Neural progenitor cell (in vitro differentiated cells): ENCODE measurements around the gene RNF2. TPM values are rescaled to one million over a fixed set of nuclear protein-coding genes. Genes with fewer than 3 reads are reported as not detected.

Experiments
- DNase-seq: peaks from one replicate; pipeline ENCODE4 v3.0.0-alpha.2; 2016; ENCODE audit warnings: low spot score
- H2AFZ ChIP-seq: fragments of 200-600 bp; sonication (generic); replicated peaks from 2 replicates; pipeline ENCODE4 v1.6.1; 2016; ENCODE audit warnings: antibody characterized with exemption
- H3F3A ChIP-seq: fragments of 200-600 bp; sonication (generic); 2 replicates; pipeline ENCODE4 v1.6.1; 2016; ENCODE audit warnings: antibody characterized with exemption, low read depth
- H3K27ac ChIP-seq: fragments of 200-600 bp; sonication (generic); 2 replicates; pipeline ENCODE4 v1.5.1; 2016; ENCODE audit warnings: mild to moderate bottlenecking
- H3K27me3 ChIP-seq: fragments of 200-600 bp; sonication (generic); 2 replicates; pipeline ENCODE4 v1.6.1; 2016; ENCODE audit warnings: mild to moderate bottlenecking, moderate library complexity
- H3K36me3 ChIP-seq: fragments of 200-600 bp; sonication (generic); 2 replicates; pipeline ENCODE4 v1.5.1; 2016
- H3K4me1 ChIP-seq: fragments of 200-600 bp; sonication (generic); 2 replicates; pipeline ENCODE4 v1.6.1; 2016; ENCODE audit warnings: mixed run types
- H3K4me2 ChIP-seq: fragments of 200-600 bp; sonication (generic); 2 replicates; pipeline ENCODE4 v1.6.1; 2016
- H3K4me3 ChIP-seq: fragments of 200-600 bp; sonication (generic); 2 replicates; pipeline ENCODE4 v1.5.1; 2016
- H3K79me2 ChIP-seq: fragments of 200-600 bp; sonication (generic); 2 replicates; pipeline ENCODE4 v1.6.1; 2016; ENCODE audit warnings: low read depth
- H3K9ac ChIP-seq: fragments of 200-600 bp; sonication (generic); 2 replicates; pipeline ENCODE4 v1.6.1; 2016
- H3K9me3 ChIP-seq: fragments of 200-600 bp; sonication (generic); 2 replicates; pipeline ENCODE4 v1.5.1; 2016; ENCODE audit warnings: low read depth
- H4K20me1 ChIP-seq: fragments of 200-600 bp; sonication (generic); 2 replicates; pipeline ENCODE4 v1.6.1; 2016; ENCODE audit warnings: low read depth
- H3K27ac Mint-ChIP-seq: 3 replicates; pipeline ENCODE4 v1.8.0; 2021; ENCODE audit warnings: mixed read lengths
- H3K27me3 Mint-ChIP-seq: 2 replicates; pipeline ENCODE4 v1.8.0; 2022; ENCODE audit warnings: low read depth, mild to moderate bottlenecking, inconsistent platforms, moderate library complexity, mixed read lengths; ENCODE audit not compliant: insufficient read depth
- H3K36me3 Mint-ChIP-seq: 3 replicates; pipeline ENCODE4 v1.8.0; 2021; ENCODE audit warnings: mixed read lengths
- H3K4me1 Mint-ChIP-seq: 3 replicates; pipeline ENCODE4 v1.8.0; 2021; ENCODE audit warnings: mixed read lengths
- H3K4me3 Mint-ChIP-seq: 3 replicates; pipeline ENCODE4 v1.8.0; 2021; ENCODE audit warnings: mild to moderate bottlenecking, moderate library complexity, mixed read lengths
- H3K9me3 Mint-ChIP-seq: 3 replicates; pipeline ENCODE4 v1.8.0; 2020; ENCODE audit warnings: mixed read lengths
- EZH2 ChIP-seq: fragments of 200-600 bp; sonication (generic); IDR thresholded peaks from 2 replicates; pipeline ENCODE4 v1.6.1; 2017; ENCODE audit warnings: antibody characterized with exemption, mild to moderate bottlenecking, moderate library complexity
- EZH2phosphoT487 ChIP-seq: fragments of 200-600 bp; sonication (generic); IDR thresholded peaks from 2 replicates; pipeline ENCODE4 v1.6.1; 2017; ENCODE audit warnings: antibody characterized with exemption
- total RNA-seq: library from RNA; depleted of rRNA; stranded (reverse); fragments of >200 nt; gene quantifications from 2 replicates; pipeline ENCODE4 v1.2.3, GENCODE V29; 2015; ENCODE audit warnings: low replicate concordance
- TF ChIP-seq, protein P1 (sequence below): fragments of 200-600 bp; sonication (generic); IDR thresholded peaks from 2 replicates; pipeline ENCODE4 v1.5.1; 2017; ENCODE audit warnings: antibody characterized with exemption, mild to moderate bottlenecking

RNF2 gene
- total RNA-seq, 1 donor from 2014 or later: 81.2 TPM

DNA sequence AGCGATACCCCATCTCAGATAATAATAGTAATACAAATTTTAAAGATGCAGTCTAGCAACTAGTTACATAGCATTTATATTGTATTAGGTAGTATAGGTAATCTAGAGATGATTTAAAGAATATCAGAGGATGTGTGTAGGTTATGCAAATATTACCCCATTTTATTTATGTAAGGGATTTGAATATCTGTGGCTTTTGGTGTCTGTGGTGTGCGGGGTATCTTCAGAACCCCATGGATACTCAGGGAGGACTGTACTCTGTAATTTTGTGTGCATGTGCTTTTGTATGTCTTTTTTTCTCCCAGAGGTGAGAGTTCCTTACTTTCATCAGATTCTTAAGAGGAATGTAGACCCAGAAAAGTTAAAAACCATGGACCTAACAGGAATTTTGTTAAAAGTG lies 12.8 kb downstream of the RNF2 start:
- Histone ChIP-seq H3K79me2 (peaks cover 100% of the 10 kb centered on the region), H3K4me2 (no peak overlapping the region), H3K9me3 (no peaks in the 10 kb centered on the region), H4K20me1 (peaks cover 54% of the 10 kb centered on the region), H3K4me1 (peaks cover 14% of the 10 kb centered on the region), H3F3A (peaks cover 4% of the 10 kb centered on the region), H2AFZ (no peak overlapping the region), H3K36me3 (no peaks in the 10 kb centered on the region), H3K4me3 (no peak overlapping the region), H3K27me3 (no peaks in the 10 kb centered on the region), H3K9ac (no peak overlapping the region), H3K27ac (peak overlapping the region; percentile 7)
- no peak overlapping the region for H3K27ac Mint-ChIP-seq
- no peaks in the 10 kb centered on the region for H3K4me1 Mint-ChIP-seq
- DNase-seq: no peak
- peaks cover 62% of the 10 kb centered on the region for H3K9me3 Mint-ChIP-seq
- H3K4me3 Mint-ChIP-seq: no peak overlapping the region
- H3K27me3 Mint-ChIP-seq: peaks cover 2% of the 10 kb centered on the region
- peaks cover 51% of the 10 kb centered on the region for H3K36me3 Mint-ChIP-seq
- TF ChIP-seq EZH2 (no peak), EZH2phosphoT487 (no peak)
- TF ChIP-seq, protein P1, sequence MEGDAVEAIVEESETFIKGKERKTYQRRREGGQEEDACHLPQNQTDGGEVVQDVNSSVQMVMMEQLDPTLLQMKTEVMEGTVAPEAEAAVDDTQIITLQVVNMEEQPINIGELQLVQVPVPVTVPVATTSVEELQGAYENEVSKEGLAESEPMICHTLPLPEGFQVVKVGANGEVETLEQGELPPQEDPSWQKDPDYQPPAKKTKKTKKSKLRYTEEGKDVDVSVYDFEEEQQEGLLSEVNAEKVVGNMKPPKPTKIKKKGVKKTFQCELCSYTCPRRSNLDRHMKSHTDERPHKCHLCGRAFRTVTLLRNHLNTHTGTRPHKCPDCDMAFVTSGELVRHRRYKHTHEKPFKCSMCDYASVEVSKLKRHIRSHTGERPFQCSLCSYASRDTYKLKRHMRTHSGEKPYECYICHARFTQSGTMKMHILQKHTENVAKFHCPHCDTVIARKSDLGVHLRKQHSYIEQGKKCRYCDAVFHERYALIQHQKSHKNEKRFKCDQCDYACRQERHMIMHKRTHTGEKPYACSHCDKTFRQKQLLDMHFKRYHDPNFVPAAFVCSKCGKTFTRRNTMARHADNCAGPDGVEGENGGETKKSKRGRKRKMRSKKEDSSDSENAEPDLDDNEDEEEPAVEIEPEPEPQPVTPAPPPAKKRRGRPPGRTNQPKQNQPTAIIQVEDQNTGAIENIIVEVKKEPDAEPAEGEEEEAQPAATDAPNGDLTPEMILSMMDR: no peak

DNA sequence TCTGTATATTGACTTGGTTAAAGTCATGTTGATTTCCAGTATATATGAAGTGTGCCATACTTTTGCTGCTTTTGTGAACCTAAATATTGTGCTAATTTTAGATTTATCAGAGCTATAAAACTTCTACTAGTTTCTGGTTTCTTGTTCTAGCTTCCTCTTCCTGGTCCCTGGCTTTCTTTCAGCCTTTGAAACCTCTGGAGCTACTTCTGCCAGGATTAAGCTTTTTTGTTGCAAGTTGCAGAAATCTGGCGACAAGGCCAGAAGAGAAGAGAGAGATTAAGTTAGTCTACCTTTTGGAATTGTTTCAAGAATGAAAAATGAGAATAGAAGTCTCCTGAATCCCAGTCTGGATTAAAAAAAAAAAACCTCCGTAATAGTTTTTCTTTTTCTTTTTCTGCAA lies 13.5 kb downstream of the RNF2 start:
- Histone ChIP-seq H3K36me3 (no peaks in the 10 kb centered on the region), H3K27ac (peak overlapping the region; percentile 7), H3K79me2 (peaks cover 100% of the 10 kb centered on the region), H4K20me1 (peaks cover 57% of the 10 kb centered on the region), H3K4me3 (no peak overlapping the region), H3K4me2 (no peak overlapping the region), H3K27me3 (no peaks in the 10 kb centered on the region), H3K9me3 (no peaks in the 10 kb centered on the region), H3F3A (peaks cover 4% of the 10 kb centered on the region), H3K9ac (no peak overlapping the region), H2AFZ (no peak overlapping the region), H3K4me1 (peaks cover 14% of the 10 kb centered on the region)
- H3K27ac Mint-ChIP-seq: no peak overlapping the region
- H3K4me1 Mint-ChIP-seq: no peaks in the 10 kb centered on the region
- no peak for DNase-seq
- H3K27me3 Mint-ChIP-seq: peaks cover 2% of the 10 kb centered on the region
- peaks cover 64% of the 10 kb centered on the region for H3K9me3 Mint-ChIP-seq
- H3K36me3 Mint-ChIP-seq: peaks cover 51% of the 10 kb centered on the region
- H3K4me3 Mint-ChIP-seq: no peak overlapping the region
- no peak for TF ChIP-seq EZH2phosphoT487
- TF ChIP-seq, protein P1: no peak
- no peak for TF ChIP-seq EZH2

DNA sequence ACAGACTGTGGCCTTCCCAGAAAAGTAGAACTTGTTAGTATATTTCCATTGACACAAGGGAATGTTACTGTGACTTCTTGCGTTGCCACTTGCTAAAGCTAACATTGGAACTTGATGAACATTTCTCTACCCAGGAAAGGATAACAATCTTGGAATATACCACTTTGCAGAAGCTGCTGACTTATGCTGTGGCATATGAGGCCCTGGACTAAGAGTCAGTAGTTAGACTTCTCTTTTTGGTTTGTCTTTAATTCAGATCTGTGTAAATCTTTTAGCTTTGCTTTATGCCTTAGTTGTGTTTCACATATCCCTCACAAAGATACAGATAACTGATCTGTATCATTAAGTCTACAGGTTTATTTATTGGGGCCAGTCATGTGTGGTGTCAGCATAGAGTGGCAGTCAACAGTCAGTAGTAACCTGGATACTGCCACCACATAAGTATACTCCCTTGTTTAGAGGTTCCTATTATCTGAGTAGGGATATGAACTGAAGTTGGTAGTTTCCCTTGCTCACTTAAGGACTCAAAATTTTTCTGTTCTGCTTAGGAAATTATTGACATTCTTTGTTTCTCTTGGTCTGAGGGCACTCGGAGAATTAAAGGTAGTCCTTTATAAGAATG lies 14.7 kb downstream of the RNF2 start:
- Histone ChIP-seq H3K4me3 (no peak overlapping the region), H3K4me2 (no peak overlapping the region), H3K9me3 (no peaks in the 10 kb centered on the region), H3K27me3 (no peaks in the 10 kb centered on the region), H4K20me1 (peaks cover 69% of the 10 kb centered on the region), H3F3A (peaks cover 4% of the 10 kb centered on the region), H2AFZ (no peak overlapping the region), H3K36me3 (no peaks in the 10 kb centered on the region), H3K79me2 (peaks cover 100% of the 10 kb centered on the region), H3K4me1 (peaks cover 14% of the 10 kb centered on the region), H3K9ac (no peak overlapping the region), H3K27ac (no peak overlapping the region)
- Mint-ChIP-seq H3K27me3 (no peaks in the 10 kb centered on the region), H3K27ac (no peak overlapping the region), H3K9me3 (peaks cover 65% of the 10 kb centered on the region), H3K36me3 (peaks cover 57% of the 10 kb centered on the region), H3K4me3 (no peak overlapping the region), H3K4me1 (no peaks in the 10 kb centered on the region)
- no peak for TF ChIP-seq EZH2
- DNase-seq: no peak

DNA sequence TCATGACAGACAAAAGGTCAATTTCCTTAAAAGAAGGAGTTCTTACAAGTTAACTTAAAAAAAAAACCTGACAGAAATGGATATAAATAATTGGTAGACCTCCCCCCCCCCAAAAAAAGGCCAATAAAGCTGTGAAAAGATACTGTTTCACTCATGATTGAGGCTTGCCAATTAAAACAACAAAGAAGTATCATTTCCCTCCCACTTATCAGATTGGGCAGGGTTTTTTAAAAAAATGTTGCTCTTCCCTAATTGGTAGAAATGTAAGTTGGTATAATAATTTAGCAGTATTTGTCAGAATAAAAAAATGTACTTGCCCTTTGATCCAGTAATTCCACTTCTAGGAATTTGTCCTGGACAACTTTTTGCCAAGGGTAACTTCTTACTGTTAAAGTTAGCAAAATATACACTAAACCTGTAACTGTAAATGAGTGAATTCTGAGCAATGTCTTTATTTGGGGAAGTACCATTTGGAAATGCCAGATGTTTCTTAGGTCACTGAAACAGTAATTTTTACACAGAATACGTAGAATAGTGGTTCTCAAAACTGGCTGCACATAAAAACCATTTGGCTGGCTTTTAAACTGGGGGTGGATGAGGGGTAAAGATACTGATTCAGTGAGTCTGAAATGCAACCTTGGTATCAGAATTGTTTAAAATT lies 17.5 kb downstream of the RNF2 start:
- Histone ChIP-seq H3K36me3 (no peaks in the 10 kb centered on the region), H2AFZ (no peak overlapping the region), H3K9me3 (no peaks in the 10 kb centered on the region), H3K27me3 (no peaks in the 10 kb centered on the region), H3K79me2 (peaks cover 100% of the 10 kb centered on the region), H3K27ac (no peak overlapping the region), H3K9ac (no peak overlapping the region), H3K4me2 (no peak overlapping the region), H4K20me1 (peaks cover 72% of the 10 kb centered on the region), H3K4me3 (no peak overlapping the region), H3F3A (peaks cover 4% of the 10 kb centered on the region), H3K4me1 (peaks cover 10% of the 10 kb centered on the region)
- no peak overlapping the region for H3K27ac Mint-ChIP-seq
- peaks cover 74% of the 10 kb centered on the region for H3K9me3 Mint-ChIP-seq
- H3K36me3 Mint-ChIP-seq: peaks cover 69% of the 10 kb centered on the region
- peaks cover 2% of the 10 kb centered on the region for H3K27me3 Mint-ChIP-seq
- no peak for DNase-seq
- H3K4me1 Mint-ChIP-seq: no peaks in the 10 kb centered on the region
- H3K4me3 Mint-ChIP-seq: no peak overlapping the region
- TF ChIP-seq EZH2 (no peak), EZH2phosphoT487 (no peak)
- TF ChIP-seq, protein P1: no peak
